ENCODE results near the gene CAMK4.

CAMK4 gene

GRCh38 chr5:111367115-111367514 lies 142.9 kb downstream of the CAMK4 start:
- DNase-seq (ENCODE audit: low spot score): no peak
- in situ Hi-C loops (cut with MboI; ENCODE audit: low pct_unique_long_range_greater_than_20kb, low sequenced_read_pairs, unreplicated experiment): no loop called here
- no peak for TF ChIP-seq CTCF (IDR thresholded peaks at IDR 0.05; ENCODE audit: extremely low read depth, insufficient read depth, missing control alignments)

- DNase-seq (ENCODE audit: low spot score): no peak
- no peak for TF ChIP-seq CTCF (IDR thresholded peaks at IDR 0.05; ENCODE audit: extremely low read depth, insufficient read depth, missing control alignments)
- in situ Hi-C loops (cut with MboI; ENCODE audit: low pct_unique_long_range_greater_than_20kb, low sequenced_read_pairs, unreplicated experiment): no loop called here
Measured at GRCh38 chr5:111372799-111373198, 148.6 kb downstream of the CAMK4 start.

GRCh38 chr5:111374380-111374779 lies 150.2 kb downstream of the CAMK4 start:
- in situ Hi-C loops (cut with MboI; ENCODE audit: low pct_unique_long_range_greater_than_20kb, low sequenced_read_pairs, unreplicated experiment): no loop called here
- DNase-seq (ENCODE audit: low spot score): no peak
- no peak for TF ChIP-seq CTCF (IDR thresholded peaks at IDR 0.05; ENCODE audit: extremely low read depth, insufficient read depth, missing control alignments)

- DNase-seq (ENCODE audit: low spot score): no peak
- no peak for TF ChIP-seq CTCF (IDR thresholded peaks at IDR 0.05; ENCODE audit: extremely low read depth, insufficient read depth, missing control alignments)
- in situ Hi-C loops (cut with MboI; ENCODE audit: low pct_unique_long_range_greater_than_20kb, low sequenced_read_pairs, unreplicated experiment): no loop called here
Measured at GRCh38 chr5:111375645-111376044, 151.5 kb downstream of the CAMK4 start.

GRCh38 chr5:111377306-111377705 lies 153.1 kb downstream of the CAMK4 start:
- no peak for DNase-seq (ENCODE audit: low spot score)
- in situ Hi-C loops (cut with MboI; ENCODE audit: low pct_unique_long_range_greater_than_20kb, low sequenced_read_pairs, unreplicated experiment): no loop called here

GRCh38 chr5:111379391-111379816 lies 155.2 kb downstream of the CAMK4 start:
- no peak for DNase-seq (ENCODE audit: low spot score)
- in situ Hi-C loops (cut with MboI; ENCODE audit: low pct_unique_long_range_greater_than_20kb, low sequenced_read_pairs, unreplicated experiment): no loop called here
- no peak for TF ChIP-seq CTCF (IDR thresholded peaks at IDR 0.05; ENCODE audit: extremely low read depth, insufficient read depth, missing control alignments)

More at GRCh38 chr5:111377306-111377705, 153.1 kb downstream of the CAMK4 start:
- TF ChIP-seq CTCF (IDR thresholded peaks at IDR 0.05; ENCODE audit: extremely low read depth, insufficient read depth, missing control alignments): no peak

Measured in GM13977 (cell line).